Measurements from ENCODE around the gene COL15A1.

GRCh38 chr9:99083051-99083450 lies 139.3 kb downstream of the COL15A1 start:
- TF ChIP-seq POLR2A (IDR thresholded peaks at IDR 0.05; ENCODE audit: low read length) (no peak), GATA1 (IDR thresholded peaks at IDR 0.05; ENCODE audit: low read depth, low read length) (no peak)
